H9 (cell line): Measurements from ENCODE around the gene TMEM174. TPM values are rescaled to one million over a fixed set of nuclear protein-coding genes. Genes with fewer than 3 reads are reported as not detected.

Source experiments
- DNase-seq: peaks from one replicate; pipeline ENCODE4 v3.0.0-alpha.2; 2017
- H2AFZ ChIP-seq: one replicate; pipeline ENCODE4 v1.6.1; 2013; ENCODE audit warnings: mild to moderate bottlenecking, low read length, control low read depth, moderate library complexity
- H2AK5ac ChIP-seq: 2 replicates; pipeline ENCODE4 v1.6.1; 2013; ENCODE audit warnings: low read length, control low read depth, mixed read lengths; ENCODE audit not compliant: insufficient read length
- H2BK120ac ChIP-seq: one replicate; pipeline ENCODE4 v1.6.1; 2013; ENCODE audit warnings: low read depth, mild to moderate bottlenecking, low read length, control low read depth, inconsistent platforms; ENCODE audit not compliant: poor library complexity, severe bottlenecking
- H2BK12ac ChIP-seq: 2 replicates; pipeline ENCODE4 v1.6.1; 2013; ENCODE audit warnings: low read length, control low read depth, mixed read lengths, low read depth; ENCODE audit not compliant: insufficient read length
- H2BK15ac ChIP-seq: 2 replicates; pipeline ENCODE4 v1.6.1; 2013; ENCODE audit warnings: low read depth, low read length, control low read depth
- H2BK20ac ChIP-seq: one replicate; pipeline ENCODE4 v1.6.1; 2013; ENCODE audit warnings: low read depth, mild to moderate bottlenecking, low read length, control low read depth, inconsistent platforms; ENCODE audit not compliant: poor library complexity, severe bottlenecking
- H2BK5ac ChIP-seq: 2 replicates; pipeline ENCODE4 v1.6.1; 2013; ENCODE audit warnings: low read length, control low read depth, mixed read lengths; ENCODE audit not compliant: insufficient read length
- H3K14ac ChIP-seq: 2 replicates; pipeline ENCODE4 v1.6.1; 2013; ENCODE audit warnings: low read length, control low read depth; ENCODE audit not compliant: insufficient read depth
- H3K18ac ChIP-seq: 2 replicates; pipeline ENCODE4 v1.6.1; 2013; ENCODE audit warnings: low read depth, mild to moderate bottlenecking, mixed read lengths, low read length, control low read depth; ENCODE audit not compliant: insufficient read length
- H3K23ac ChIP-seq: 2 replicates; pipeline ENCODE4 v1.6.1; 2013; ENCODE audit warnings: low read length, control low read depth, mixed read lengths, low read depth; ENCODE audit not compliant: insufficient read length
- H3K23me2 ChIP-seq: 2 replicates; pipeline ENCODE4 v1.6.1; 2013; ENCODE audit warnings: low read depth, mild to moderate bottlenecking, mixed read lengths, low read length, control low read depth; ENCODE audit not compliant: insufficient read length, poor library complexity, severe bottlenecking
- H3K27ac ChIP-seq: 2 replicates; pipeline ENCODE4 v1.5.1; 2013; ENCODE audit warnings: low read length, control low read depth, mixed read lengths, low read depth; ENCODE audit not compliant: insufficient read length
- H3K27me3 ChIP-seq: 2 replicates; pipeline ENCODE4 v1.6.1; 2013; ENCODE audit warnings: low read length, control low read depth, inconsistent platforms; ENCODE audit not compliant: insufficient read depth
- H3K4ac ChIP-seq: 2 replicates; pipeline ENCODE4 v1.6.1; 2013; ENCODE audit warnings: low read depth, mild to moderate bottlenecking, control low read depth, inconsistent platforms, low read length, moderate library complexity
- H3K4me1 ChIP-seq: 2 replicates; pipeline ENCODE4 v1.6.1; 2013; ENCODE audit warnings: low read length, control low read depth, inconsistent platforms; ENCODE audit not compliant: insufficient read depth
- H3K4me2 ChIP-seq: 2 replicates; pipeline ENCODE4 v1.6.1; 2013; ENCODE audit warnings: low read length, control low read depth, mixed read lengths; ENCODE audit not compliant: insufficient read length, insufficient read depth
- H3K56ac ChIP-seq: 2 replicates; pipeline ENCODE4 v1.6.1; 2013; ENCODE audit warnings: low read depth, mild to moderate bottlenecking, mixed read lengths, low read length, control low read depth; ENCODE audit not compliant: insufficient read length
- H3K79me1 ChIP-seq: 2 replicates; pipeline ENCODE4 v1.6.1; 2013; ENCODE audit warnings: low read depth, mild to moderate bottlenecking, moderate library complexity, low read length, control low read depth, inconsistent platforms; ENCODE audit not compliant: insufficient read depth, poor library complexity, severe bottlenecking
- H3K79me2 ChIP-seq: 2 replicates; pipeline ENCODE4 v1.6.1; 2013; ENCODE audit warnings: low read length, control low read depth, inconsistent platforms; ENCODE audit not compliant: insufficient read depth
- H3K9ac ChIP-seq: 2 replicates; pipeline ENCODE4 v1.6.1; 2013; ENCODE audit warnings: low read length, control low read depth, mixed read lengths; ENCODE audit not compliant: insufficient read length; ENCODE audit errors: extremely low read depth
- H3K9me3 ChIP-seq: one replicate; pipeline ENCODE4 v1.6.1; 2013; ENCODE audit warnings: low read depth, low read length, inconsistent platforms; ENCODE audit not compliant: control insufficient read depth
- H3T11ph ChIP-seq: one replicate; pipeline ENCODE4 v1.6.1; 2013; ENCODE audit warnings: mild to moderate bottlenecking, low read length, control low read depth, inconsistent platforms
- H4K20me1 ChIP-seq: one replicate; pipeline ENCODE4 v1.6.1; 2013; ENCODE audit not compliant: control insufficient read depth, insufficient read length, insufficient read depth
- H4K5ac ChIP-seq: 2 replicates; pipeline ENCODE4 v1.6.1; 2013; ENCODE audit warnings: low read depth, mild to moderate bottlenecking, mixed read lengths, low read length, control low read depth; ENCODE audit not compliant: insufficient read length
- H4K8ac ChIP-seq: replicated peaks from 2 replicates; pipeline ENCODE4 v1.6.1; 2013; ENCODE audit warnings: low read length, control low read depth, mixed read lengths, low read depth; ENCODE audit not compliant: insufficient read length
- H4K91ac ChIP-seq: 2 replicates; pipeline ENCODE4 v1.6.1; 2013; ENCODE audit warnings: low read depth, mild to moderate bottlenecking, moderate library complexity, mixed read lengths, low read length, control low read depth; ENCODE audit not compliant: insufficient read length
- H3K27ac Mint-ChIP-seq, 3 experiments: 2 replicates in 2 of 3; 3 replicates in 1 of 3; pipeline ENCODE4 v1.8.0; 2020 to 2021; ENCODE audit warnings: mixed read lengths in 3 of 3, mild to moderate bottlenecking in 1 of 3, moderate library complexity in 1 of 3
- H3K27me3 Mint-ChIP-seq: 2 replicates; pipeline ENCODE4 v1.8.0; 2021; ENCODE audit warnings: low read depth, mild to moderate bottlenecking, moderate library complexity, mixed read lengths
- H3K36me3 Mint-ChIP-seq, 3 experiments: 2 replicates in 2 of 3; 3 replicates in 1 of 3; pipeline ENCODE4 v1.8.0; 2020 to 2021; ENCODE audit warnings: low read depth in 3 of 3, mixed read lengths in 3 of 3; ENCODE audit not compliant: insufficient read depth in 1 of 3
- H3K4me1 Mint-ChIP-seq, 2 experiments: 2 replicates each; pipeline ENCODE4 v1.8.0; 2020; ENCODE audit warnings: mixed read lengths in 2 of 2
- H3K4me3 Mint-ChIP-seq, 2 experiments: 2 replicates in 1 of 2; 3 replicates in 1 of 2; pipeline ENCODE4 v1.8.0; 2020 to 2021; ENCODE audit warnings: mild to moderate bottlenecking in 2 of 2, mixed read lengths in 2 of 2, moderate library complexity in 1 of 2
- H3K9me3 Mint-ChIP-seq, 2 experiments: 2 replicates in 1 of 2; 3 replicates in 1 of 2; pipeline ENCODE4 v1.8.0; 2020; ENCODE audit warnings: mild to moderate bottlenecking in 2 of 2, mixed read lengths in 2 of 2, moderate library complexity in 1 of 2
- WGBS: extraction: QIAGEN DNeasy Blood & Tissue Kit; methylation state at CpG from one replicate; pipeline ENCODE4 v1.1.7; 2013; ENCODE audit warnings: missing lambda C conversion rate, low lambda C conversion rate, mixed read lengths; ENCODE audit not compliant: insufficient read length; ENCODE audit errors: extremely low coverage; 5-methylcytosine and 5-hydroxymethylcytosine counted together
- total RNA-seq: library from RNA; stranded (reverse); gene quantifications from 2 replicates; pipeline ENCODE4 v1.2.1, GENCODE V29; 2021
- TF ChIP-seq, protein P1 (sequence below): fragments of 200-600 bp; sonication (generic); conservative IDR thresholded peaks from 3 replicates; pipeline ENCODE4 v1.8.0; 2021; ENCODE audit warnings: antibody characterized with exemption, mild to moderate bottlenecking

TMEM174 gene
- total RNA-seq, 1 experiment from 2014 or later = not detected

DNA sequence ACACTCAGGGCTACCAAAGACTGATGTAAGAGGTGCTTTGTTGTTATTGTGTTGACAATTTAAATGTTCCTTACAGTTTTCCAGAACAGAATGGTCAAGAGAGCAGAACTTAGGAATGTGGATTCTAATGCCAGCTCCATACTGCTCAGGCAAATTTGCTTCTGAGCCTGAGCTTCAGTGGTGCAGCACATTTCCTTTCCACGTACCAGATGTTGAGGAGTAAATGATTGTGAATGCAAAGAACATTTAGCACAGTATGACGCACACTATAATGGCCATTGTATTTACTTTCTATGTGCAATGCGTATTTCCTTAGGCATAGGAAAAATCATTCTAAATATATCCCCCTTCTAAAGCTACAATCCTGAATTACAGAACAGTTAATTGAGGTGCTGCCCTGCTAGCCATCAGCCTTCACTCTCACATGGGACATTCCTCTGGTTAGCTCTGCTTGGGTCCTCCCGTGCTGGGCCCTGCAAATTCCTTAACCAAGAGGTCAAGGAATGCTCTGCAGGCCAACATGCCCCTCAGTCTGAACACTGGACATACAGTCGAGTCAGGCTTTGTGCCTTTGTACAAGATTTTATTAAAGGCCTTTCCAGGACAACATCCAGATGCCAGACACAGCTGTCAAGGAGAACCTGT, 21.1 kb upstream of the TMEM174 start:
- Mint-ChIP-seq H3K4me1 (peaks cover 8 to 10% of the 10 kb centered on the region in 2 experiments; a peak in 3 of 4 replicates), H3K27ac (no peak overlapping the region), H3K36me3 (no peaks in the 10 kb centered on the region), H3K27me3 (peaks cover 4% of the 10 kb centered on the region; the same call in 1 of the 2 replicates), H3K9me3 (no peaks in the 10 kb centered on the region), H3K4me3 (no peak overlapping the region)
- H3T11ph ChIP-seq = no peak overlapping the region
- no peaks in the 10 kb centered on the region for H3K79me1 ChIP-seq
- H3K18ac ChIP-seq = no peak overlapping the region
- no peak overlapping the region for H2BK20ac ChIP-seq
- TF ChIP-seq, protein P1, sequence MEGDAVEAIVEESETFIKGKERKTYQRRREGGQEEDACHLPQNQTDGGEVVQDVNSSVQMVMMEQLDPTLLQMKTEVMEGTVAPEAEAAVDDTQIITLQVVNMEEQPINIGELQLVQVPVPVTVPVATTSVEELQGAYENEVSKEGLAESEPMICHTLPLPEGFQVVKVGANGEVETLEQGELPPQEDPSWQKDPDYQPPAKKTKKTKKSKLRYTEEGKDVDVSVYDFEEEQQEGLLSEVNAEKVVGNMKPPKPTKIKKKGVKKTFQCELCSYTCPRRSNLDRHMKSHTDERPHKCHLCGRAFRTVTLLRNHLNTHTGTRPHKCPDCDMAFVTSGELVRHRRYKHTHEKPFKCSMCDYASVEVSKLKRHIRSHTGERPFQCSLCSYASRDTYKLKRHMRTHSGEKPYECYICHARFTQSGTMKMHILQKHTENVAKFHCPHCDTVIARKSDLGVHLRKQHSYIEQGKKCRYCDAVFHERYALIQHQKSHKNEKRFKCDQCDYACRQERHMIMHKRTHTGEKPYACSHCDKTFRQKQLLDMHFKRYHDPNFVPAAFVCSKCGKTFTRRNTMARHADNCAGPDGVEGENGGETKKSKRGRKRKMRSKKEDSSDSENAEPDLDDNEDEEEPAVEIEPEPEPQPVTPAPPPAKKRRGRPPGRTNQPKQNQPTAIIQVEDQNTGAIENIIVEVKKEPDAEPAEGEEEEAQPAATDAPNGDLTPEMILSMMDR = no peak
- no peak overlapping the region for H2BK15ac ChIP-seq
- no peak overlapping the region for H2AK5ac ChIP-seq
- H3K23ac ChIP-seq = no peak overlapping the region
- H3K9me3 ChIP-seq = no peaks in the 10 kb centered on the region
- H2BK12ac ChIP-seq = no peak overlapping the region
- WGBS = no CpG with 5 or more reads among the region's 5 CpGs
- H2BK5ac ChIP-seq = no peak overlapping the region
- H3K4ac ChIP-seq = no peak overlapping the region
- no peak for DNase-seq
- H3K14ac ChIP-seq = no peak overlapping the region
- H3K79me2 ChIP-seq = no peaks in the 10 kb centered on the region
- H4K91ac ChIP-seq = no peak overlapping the region
- no peaks in the 10 kb centered on the region for H3K4me1 ChIP-seq
- no peak overlapping the region for H4K8ac ChIP-seq
- H3K23me2 ChIP-seq = no peaks in the 10 kb centered on the region
- H3K9ac ChIP-seq = no peak overlapping the region
- no peaks in the 10 kb centered on the region for H3K27me3 ChIP-seq
- H3K27ac ChIP-seq = no peak overlapping the region
- no peak overlapping the region for H3K4me2 ChIP-seq
- no peak overlapping the region for H3K56ac ChIP-seq
- H2AFZ ChIP-seq = no peak overlapping the region
- no peaks in the 10 kb centered on the region for H4K20me1 ChIP-seq
- H2BK120ac ChIP-seq = no peak overlapping the region
- no peak overlapping the region for H4K5ac ChIP-seq
